ENCODE data around the gene OMP.

OMP gene

GRCh38 chr11:77140231-77140851 is 37.7 kb downstream of the OMP start:
- peak; percentile 36 for DNase-seq (ENCODE audit: low read depth)

- DNase-seq (ENCODE audit: low read depth): peak; percentile 90
Observed at GRCh38 chr11:77141034-77141433, 38.4 kb downstream of the OMP start.

- no peak for DNase-seq (ENCODE audit: low read depth)
Observed at GRCh38 chr11:77141475-77141874, 38.8 kb downstream of the OMP start.

- DNase-seq (ENCODE audit: low read depth): no peak
Observed at GRCh38 chr11:77142091-77142975, 39.7 kb downstream of the OMP start.

GRCh38 chr11:77143405-77144020 is 40.9 kb downstream of the OMP start:
- no peak for DNase-seq (ENCODE audit: low read depth)

- DNase-seq (ENCODE audit: low read depth): no peak
Observed at GRCh38 chr11:77144196-77144856, 41.7 kb downstream of the OMP start.

GRCh38 chr11:77144857-77145428 is 42.3 kb downstream of the OMP start:
- no peak for DNase-seq (ENCODE audit: low read depth)

- DNase-seq (ENCODE audit: low read depth): no peak
Observed at GRCh38 chr11:77146261-77147035, 43.8 kb downstream of the OMP start.

- no peak for DNase-seq (ENCODE audit: low read depth)
Observed at GRCh38 chr11:77147036-77147315, 44.3 kb downstream of the OMP start.

GRCh38 chr11:77147668-77148321 is 45.2 kb downstream of the OMP start:
- DNase-seq (ENCODE audit: low read depth): no peak

GRCh38 chr11:77148963-77149715 is 46.5 kb downstream of the OMP start:
- no peak for DNase-seq (ENCODE audit: low read depth)

GRCh38 chr11:77149716-77150392 is 47.2 kb downstream of the OMP start:
- no peak for DNase-seq (ENCODE audit: low read depth)

GRCh38 chr11:77150836-77151235 is 48.2 kb downstream of the OMP start:
- no peak for DNase-seq (ENCODE audit: low read depth)

- peak; percentile 31 for DNase-seq (ENCODE audit: low read depth)
Observed at GRCh38 chr11:77151804-77152509, 49.3 kb downstream of the OMP start.

GRCh38 chr11:77152846-77153245 is 50.2 kb downstream of the OMP start:
- DNase-seq (ENCODE audit: low read depth): no peak
